Erythroblast (primary cell): ENCODE results near the gene HSF5.

ENCODE experiments used
- GATA1 ChIP-seq: IDR thresholded peaks from 2 replicates; pipeline ENCODE4 v1.6.1; 2011; ENCODE audit warnings: low read depth, mild to moderate bottlenecking, control low read depth, low read length, moderate library complexity
- POLR2A ChIP-seq: IDR thresholded peaks from 2 replicates; pipeline ENCODE4 v1.6.1; 2011; ENCODE audit warnings: mild to moderate bottlenecking, low read length

GRCh38 chr17:58506354-58507080 is 18.3 kb upstream of the HSF5 start:
- TF ChIP-seq POLR2A (no peak), GATA1 (no peak)
